ENCODE measurements around the gene LDAF1. TPM values are rescaled to one million over a fixed set of nuclear protein-coding genes. Genes with fewer than 3 reads are reported as not detected.

LDAF1 gene
- total RNA-seq, 4 donors from 2014 or later: 96.2 to 211 (median 200) TPM

- TF ChIP-seq CTCF (IDR thresholded peaks at IDR 0.05) (no peak), EP300 (IDR thresholded peaks at IDR 0.05) (no peak), POLR2A (IDR thresholded peaks at IDR 0.05) (no peak), POLR2AphosphoS5 (IDR thresholded peaks at IDR 0.05) (no peak)
- Histone ChIP-seq H3K4me3 (no peak overlapping the region), H3K4me1 (peaks cover 42% of the 10 kb centered on the region), H3K27me3 (no peaks in the 10 kb centered on the region), H3K9me3 (no peaks in the 10 kb centered on the region), H3K36me3 (peaks cover 42% of the 10 kb centered on the region), H3K27ac (peak overlapping the region; percentile 59)
- DNase-seq (ENCODE audit: low spot score in 2 of 2): no peak
- 68% methylated on average over 4 of the region's 4 CpGs for WGBS
Observed at GRCh38 chr16:21163576-21163975, 5.1 kb downstream of the LDAF1 start.

DNA sequence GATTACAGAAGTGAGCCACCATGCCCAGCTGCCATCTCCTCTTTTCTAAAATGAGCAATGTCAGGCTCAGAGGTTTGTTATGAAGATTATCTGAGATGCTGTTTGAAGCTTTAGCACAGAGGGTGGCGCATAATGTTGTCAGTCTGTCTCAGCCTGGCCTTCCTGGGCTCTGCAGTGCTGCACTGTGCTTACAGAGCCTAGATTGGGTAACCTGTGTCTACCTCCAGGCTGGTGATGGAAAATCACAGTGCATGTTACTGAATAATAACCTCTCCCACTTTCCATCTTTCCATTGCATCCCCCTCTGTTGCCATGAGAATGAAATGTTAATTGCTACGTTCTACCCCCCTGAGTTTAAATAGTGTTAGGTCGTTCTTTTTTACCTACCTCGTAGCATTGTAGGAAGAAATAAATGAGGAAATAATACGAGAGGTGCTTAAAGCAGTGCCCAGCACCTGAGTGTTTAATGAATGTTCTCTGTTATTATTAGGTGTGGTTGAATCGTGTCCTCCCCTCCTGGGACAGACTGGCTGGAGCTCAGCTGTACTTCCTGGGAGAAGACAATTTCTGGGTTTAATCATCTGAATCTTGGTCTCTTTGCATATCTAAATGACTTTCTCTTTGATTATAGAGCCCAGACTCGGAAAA lies 6.2 kb downstream of the LDAF1 start:
- Histone ChIP-seq H3K4me1 (peaks cover 49% of the 10 kb centered on the region), H3K4me3 (no peak overlapping the region), H3K27ac (no peak overlapping the region), H3K36me3 (peaks cover 44% of the 10 kb centered on the region), H3K9me3 (no peaks in the 10 kb centered on the region), H3K27me3 (no peaks in the 10 kb centered on the region)
- TF ChIP-seq CTCF (IDR thresholded peaks at IDR 0.05): no peak
- TF ChIP-seq POLR2A (IDR thresholded peaks at IDR 0.05): no peak
- TF ChIP-seq POLR2AphosphoS5 (IDR thresholded peaks at IDR 0.05): no peak
- DNase-seq (ENCODE audit: low spot score in 2 of 2): no peak
- 91% methylated on average over 7 of the region's 7 CpGs for WGBS

GRCh38 chr16:21166561-21166961 lies 8.1 kb downstream of the LDAF1 start:
- Histone ChIP-seq H3K4me1 (peaks cover 31% of the 10 kb centered on the region), H3K27ac (no peak overlapping the region), H3K4me3 (no peak overlapping the region), H3K9me3 (no peaks in the 10 kb centered on the region), H3K36me3 (peaks cover 57% of the 10 kb centered on the region), H3K27me3 (no peaks in the 10 kb centered on the region)
- TF ChIP-seq POLR2A (IDR thresholded peaks at IDR 0.05): no peak
- TF ChIP-seq POLR2AphosphoS5 (IDR thresholded peaks at IDR 0.05): no peak
- TF ChIP-seq EP300 (IDR thresholded peaks at IDR 0.05): no peak
- TF ChIP-seq CTCF (IDR thresholded peaks at IDR 0.05): no peak
- DNase-seq (ENCODE audit: low spot score in 2 of 2): no peak
- WGBS: 91% methylated on average over 9 of the region's 9 CpGs

DNA sequence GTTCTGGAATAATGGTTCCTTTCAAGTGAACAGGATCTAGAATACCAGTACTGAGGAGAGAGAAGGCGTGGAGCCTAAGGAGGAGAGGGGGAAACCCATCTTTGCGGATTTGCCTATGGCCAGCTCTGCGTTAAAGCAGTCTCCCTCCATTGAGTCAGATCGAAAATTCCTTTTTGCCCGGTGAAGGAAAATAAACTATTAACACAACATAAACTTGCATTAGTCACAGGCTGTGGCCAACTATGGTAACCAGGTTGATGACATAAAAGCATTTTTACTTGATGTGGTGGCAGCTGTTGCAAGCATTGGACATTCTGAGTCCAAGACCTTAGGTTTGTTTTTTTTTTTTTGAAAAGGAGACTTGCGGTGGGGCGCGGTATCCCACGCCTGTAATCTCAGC lies 8.9 kb downstream of the LDAF1 start:
- 91% methylated on average over 9 of the region's 9 CpGs for WGBS
- Histone ChIP-seq H3K9me3 (no peaks in the 10 kb centered on the region), H3K36me3 (peaks cover 64% of the 10 kb centered on the region), H3K27me3 (no peaks in the 10 kb centered on the region), H3K4me1 (peaks cover 23% of the 10 kb centered on the region), H3K27ac (no peak overlapping the region), H3K4me3 (no peak overlapping the region)
- TF ChIP-seq EP300 (IDR thresholded peaks at IDR 0.05) (no peak), CTCF (IDR thresholded peaks at IDR 0.05) (no peak), POLR2AphosphoS5 (IDR thresholded peaks at IDR 0.05) (no peak), POLR2A (IDR thresholded peaks at IDR 0.05) (no peak)
- DNase-seq (ENCODE audit: low spot score in 2 of 2): no peak

DNA sequence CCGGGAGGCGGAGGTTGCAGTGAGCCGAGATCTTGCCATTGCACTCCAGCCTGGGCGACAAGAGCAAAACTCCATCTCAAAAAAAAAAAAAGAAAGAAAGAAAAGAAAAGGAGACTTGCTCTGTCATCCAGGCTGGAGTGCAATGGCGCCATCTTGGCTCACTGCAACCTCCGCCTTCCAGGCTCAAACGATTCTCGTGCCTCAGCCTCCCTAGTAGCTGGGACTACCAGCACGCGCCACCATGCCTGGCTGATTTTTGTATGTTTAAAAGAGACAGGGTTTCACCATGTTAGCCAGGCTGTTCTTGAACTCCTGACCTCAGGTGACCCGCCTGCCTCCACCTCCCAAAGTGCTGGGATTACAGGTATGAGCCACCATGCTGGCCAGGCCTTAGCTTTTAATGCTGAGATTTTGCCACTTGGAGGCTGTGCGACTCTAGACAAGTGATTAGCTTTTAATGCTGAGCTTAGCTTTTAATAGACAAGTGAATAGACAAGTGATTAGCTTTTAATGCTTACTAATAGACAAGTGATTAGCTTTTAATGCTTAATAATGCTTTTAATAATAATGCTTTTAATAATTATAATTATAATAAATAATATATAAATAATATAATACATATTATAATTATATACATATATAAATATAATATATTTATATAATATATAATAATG lies 9.6 kb downstream of the LDAF1 start:
- DNase-seq (ENCODE audit: low spot score in 2 of 2): no peak
- peaks cover 68% of the 10 kb centered on the region for H3K36me3 ChIP-seq
- no peak overlapping the region for H3K4me3 ChIP-seq
- TF ChIP-seq CTCF (IDR thresholded peaks at IDR 0.05) (no peak), EP300 (IDR thresholded peaks at IDR 0.05) (no peak), POLR2A (IDR thresholded peaks at IDR 0.05) (no peak), POLR2AphosphoS5 (IDR thresholded peaks at IDR 0.05) (no peak)
- H3K27ac ChIP-seq: no peak overlapping the region
- H3K27me3 ChIP-seq: no peaks in the 10 kb centered on the region
- WGBS: 96% methylated on average over 12 of the region's 12 CpGs
- H3K9me3 ChIP-seq: no peaks in the 10 kb centered on the region
- peaks cover 16% of the 10 kb centered on the region for H3K4me1 ChIP-seq
